ENCODE measurements around the gene PANX3. TPM values are rescaled to one million over a fixed set of nuclear protein-coding genes. Genes with fewer than 3 reads are reported as not detected.

The PANX3 gene
- total and polyA plus RNA-seq, 2 of the 4 experiments (the other 2 are of a cell fraction), result not detected

DNA sequence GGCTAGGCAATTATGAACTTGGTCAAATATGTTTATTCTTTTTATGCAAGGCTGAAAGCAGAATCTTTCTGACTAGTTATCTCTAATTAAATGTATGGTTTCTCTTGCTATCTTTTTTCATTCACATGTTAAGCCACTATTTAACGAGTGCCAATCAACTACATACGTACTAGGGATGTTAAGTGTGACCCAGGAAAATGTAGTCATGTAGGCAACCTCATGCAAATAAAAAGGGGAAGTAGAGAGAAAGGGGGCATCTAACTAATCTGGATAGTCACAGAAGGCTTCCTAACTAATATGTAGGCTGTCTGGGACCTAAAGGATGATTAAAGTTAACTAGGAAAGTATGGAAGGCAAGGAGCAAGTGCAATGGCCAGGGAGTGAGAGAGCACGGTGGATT is 34.9 kb downstream of the PANX3 start:
- DNase-seq (no peak), ATAC-seq (ENCODE audit: low read depth) (no peak)
- intact Hi-C loops (cut with micrococcal nuclease), result no loop called here
- Histone ChIP-seq H4K20me1 (ENCODE audit: insufficient read depth, low read length) (no peaks in the 10 kb centered on the region; the same call in 1 of the 2 replicates), H2BK20ac (ENCODE audit: low read depth, low read length) (no peak overlapping the region), H3K36me3 (ENCODE audit: control insufficient read depth, insufficient read depth, low read length) (no peaks in the 10 kb centered on the region), H3K79me1 (ENCODE audit: low read depth in 1 of 2, low read length in 2 of 2) (no peaks in the 10 kb centered on the region), H4K91ac (ENCODE audit: insufficient read depth, low read depth, low read length) (no peak overlapping the region), H2BK5ac (ENCODE audit: low read depth, low read length, poor library complexity, severe bottlenecking) (no peak overlapping the region), H2BK15ac (ENCODE audit: low read depth, low read length) (no peak overlapping the region), H3K9me1 (ENCODE audit: insufficient read depth, low read length) (peaks cover 6% of the 10 kb centered on the region; the same call in 1 of the 2 replicates), H3K27me3 (ENCODE audit: control insufficient read depth, insufficient read depth, low read length) (no peaks in the 10 kb centered on the region), H2AFZ (replicated peaks; ENCODE audit: low read length, poor library complexity) (no peak overlapping the region), H3K14ac (replicated peaks; ENCODE audit: low read depth, low read length) (no peak overlapping the region), H4K5ac (ENCODE audit: low read depth, low read length) (no peak overlapping the region), H3K4me2 (ENCODE audit: low read depth, low read length) (no peak overlapping the region), H3K9ac (ENCODE audit: low read depth, low read length) (no peak overlapping the region), H2AK9ac (replicated peaks; ENCODE audit: low read depth, low read length, poor library complexity) (no peak overlapping the region), H3K4ac (ENCODE audit: low read depth, low read length) (no peak overlapping the region), H4K8ac (ENCODE audit: low read depth in 2 of 2, low read length in 2 of 2) (no peak overlapping the region), H3K23ac (ENCODE audit: low read depth, low read length) (no peak overlapping the region), H2AK5ac (ENCODE audit: low read depth, low read length) (no peak overlapping the region), H2BK120ac (ENCODE audit: low read depth, low read length) (no peak overlapping the region), H3K27ac (ENCODE audit: insufficient read depth, low read length) (no peak overlapping the region), H3K56ac (ENCODE audit: extremely low read depth, insufficient read depth, low read length) (no peak overlapping the region), H3K4me1 (ENCODE audit: control insufficient read depth, insufficient read depth, low read length) (peaks cover 6% of the 10 kb centered on the region), H3K18ac (ENCODE audit: low read depth, low read length) (no peak overlapping the region), H3K9me3 (ENCODE audit: control insufficient read depth, insufficient read depth, low read length) (no peaks in the 10 kb centered on the region), H3K4me3 (ENCODE audit: insufficient read depth, low read depth, low read length) (no peak overlapping the region)
- in situ Hi-C loops (cut with MboI; ENCODE audit: low sequenced_read_pairs), result loop anchor here (10.0 to 25.0 kb wide), 2 partner anchors 189 to 941 kb away; partner anchors contain the start of gene STT3A
- WGBS, 2 experiments (ENCODE audit: extremely low coverage in 2 of 2, insufficient read length in 1 of 2), result no CpG with 5 or more reads among the region's 3 CpGs
- dilution Hi-C loops (cut with HindIII; ENCODE audit: low sequenced_read_pairs, unreplicated experiment), result no loop called here
- POLR2A ChIA-PET (ENCODE audit: unreplicated experiment), result no interaction called here
- TF ChIP-seq RCOR1 (IDR thresholded peaks at IDR 0.05; ENCODE audit: insufficient replicate concordance, low read length), result no peak
- no peak for TF ChIP-seq MAZ (IDR thresholded peaks at IDR 0.05; ENCODE audit: borderline replicate concordance, low read depth, low read length)
- TF ChIP-seq FOS (IDR thresholded peaks at IDR 0.05; ENCODE audit: low read depth, low read length), result no peak
- TF ChIP-seq NFE2L2 (IDR thresholded peaks at IDR 0.05; ENCODE audit: low read depth, low read length), result no peak
- TF ChIP-seq, protein P1, sequence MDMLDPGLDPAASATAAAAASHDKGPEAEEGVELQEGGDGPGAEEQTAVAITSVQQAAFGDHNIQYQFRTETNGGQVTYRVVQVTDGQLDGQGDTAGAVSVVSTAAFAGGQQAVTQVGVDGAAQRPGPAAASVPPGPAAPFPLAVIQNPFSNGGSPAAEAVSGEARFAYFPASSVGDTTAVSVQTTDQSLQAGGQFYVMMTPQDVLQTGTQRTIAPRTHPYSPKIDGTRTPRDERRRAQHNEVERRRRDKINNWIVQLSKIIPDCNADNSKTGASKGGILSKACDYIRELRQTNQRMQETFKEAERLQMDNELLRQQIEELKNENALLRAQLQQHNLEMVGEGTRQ (IDR thresholded peaks at IDR 0.05; ENCODE audit: low read depth, low read length), result no peak
- no peak for TF ChIP-seq RFX5 (IDR thresholded peaks at IDR 0.05; ENCODE audit: low read depth, low read length)
- TF ChIP-seq ELK1 (IDR thresholded peaks at IDR 0.05; ENCODE audit: borderline replicate concordance, low read depth, low read length), result no peak
- no peak for TF ChIP-seq SMC3 (IDR thresholded peaks at IDR 0.05; ENCODE audit: low read depth, low read length)
- no peak for TF ChIP-seq MXI1 (IDR thresholded peaks at IDR 0.05; ENCODE audit: borderline replicate concordance, low read depth, low read length)
- TF ChIP-seq, protein P2, sequence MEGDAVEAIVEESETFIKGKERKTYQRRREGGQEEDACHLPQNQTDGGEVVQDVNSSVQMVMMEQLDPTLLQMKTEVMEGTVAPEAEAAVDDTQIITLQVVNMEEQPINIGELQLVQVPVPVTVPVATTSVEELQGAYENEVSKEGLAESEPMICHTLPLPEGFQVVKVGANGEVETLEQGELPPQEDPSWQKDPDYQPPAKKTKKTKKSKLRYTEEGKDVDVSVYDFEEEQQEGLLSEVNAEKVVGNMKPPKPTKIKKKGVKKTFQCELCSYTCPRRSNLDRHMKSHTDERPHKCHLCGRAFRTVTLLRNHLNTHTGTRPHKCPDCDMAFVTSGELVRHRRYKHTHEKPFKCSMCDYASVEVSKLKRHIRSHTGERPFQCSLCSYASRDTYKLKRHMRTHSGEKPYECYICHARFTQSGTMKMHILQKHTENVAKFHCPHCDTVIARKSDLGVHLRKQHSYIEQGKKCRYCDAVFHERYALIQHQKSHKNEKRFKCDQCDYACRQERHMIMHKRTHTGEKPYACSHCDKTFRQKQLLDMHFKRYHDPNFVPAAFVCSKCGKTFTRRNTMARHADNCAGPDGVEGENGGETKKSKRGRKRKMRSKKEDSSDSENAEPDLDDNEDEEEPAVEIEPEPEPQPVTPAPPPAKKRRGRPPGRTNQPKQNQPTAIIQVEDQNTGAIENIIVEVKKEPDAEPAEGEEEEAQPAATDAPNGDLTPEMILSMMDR (conservative IDR thresholded peaks at IDR 0.05; ENCODE audit: low read depth, low read length), result no peak
- TF ChIP-seq CEBPB (IDR thresholded peaks at IDR 0.05; ENCODE audit: low read depth, low read length), result no peak
- no peak for TF ChIP-seq RAD21 (IDR thresholded peaks at IDR 0.05; ENCODE audit: low read length)
- TF ChIP-seq CHD1 (IDR thresholded peaks at IDR 0.05; ENCODE audit: low read depth, low read length), result no peak
- no peak for TF ChIP-seq MAFK (IDR thresholded peaks at IDR 0.05; ENCODE audit: low read depth, low read length)
- no peak for TF ChIP-seq POLR2A (IDR thresholded peaks at IDR 0.05; ENCODE audit: low read depth, low read length)
- no peak for TF ChIP-seq BHLHE40 (IDR thresholded peaks at IDR 0.05; ENCODE audit: low read depth, low read length)
- BruUV-seq (replicated peaks), result no TSS peak
- CTCF ChIA-PET, result no interaction called here
